HG03280 (cell line): ENCODE results near the gene INAFM2.

ENCODE experiments used
- ATAC-seq: cut with Tn5 transposase; IDR thresholded peaks from one replicate; pipeline ENCODE4 v1.9.1; 2021; ENCODE audit warnings: mild to moderate bottlenecking, moderate library complexity; ENCODE audit not compliant: unreplicated experiment

Gene INAFM2

GRCh38 chr15:40287505-40287904 is 36.0 kb upstream of the INAFM2 start:
- no peak for ATAC-seq

- no peak for ATAC-seq
Measured at GRCh38 chr15:40287968-40288367, 35.5 kb upstream of the INAFM2 start.

GRCh38 chr15:40289140-40289775 is 34.2 kb upstream of the INAFM2 start:
- ATAC-seq: no peak

- no peak for ATAC-seq
Measured at GRCh38 chr15:40290545-40290917, 33.0 kb upstream of the INAFM2 start.

- ATAC-seq: no peak
Measured at GRCh38 chr15:40290918-40291574, 32.4 kb upstream of the INAFM2 start.

GRCh38 chr15:40292246-40292645 is 31.2 kb upstream of the INAFM2 start:
- ATAC-seq: no peak

GRCh38 chr15:40293006-40293405 is 30.5 kb upstream of the INAFM2 start:
- ATAC-seq: no peak

- ATAC-seq: no peak
Measured at GRCh38 chr15:40293905-40294895, 29.3 kb upstream of the INAFM2 start.

GRCh38 chr15:40295297-40295696 is 28.2 kb upstream of the INAFM2 start:
- ATAC-seq: no peak

- ATAC-seq: no peak
Measured at GRCh38 chr15:40295877-40296560, 27.5 kb upstream of the INAFM2 start.

GRCh38 chr15:40296561-40297230 is 26.8 kb upstream of the INAFM2 start:
- ATAC-seq: no peak

GRCh38 chr15:40297356-40297755 is 26.1 kb upstream of the INAFM2 start:
- ATAC-seq: no peak

GRCh38 chr15:40298216-40298935 is 25.1 kb upstream of the INAFM2 start:
- ATAC-seq: no peak

GRCh38 chr15:40300367-40300766 is 23.1 kb upstream of the INAFM2 start:
- ATAC-seq: no peak

GRCh38 chr15:40300771-40301170 is 22.7 kb upstream of the INAFM2 start:
- no peak for ATAC-seq

GRCh38 chr15:40301467-40302179 is 21.9 kb upstream of the INAFM2 start:
- no peak for ATAC-seq

GRCh38 chr15:40302288-40302886 is 21.1 kb upstream of the INAFM2 start:
- no peak for ATAC-seq

- ATAC-seq: no peak
Measured at GRCh38 chr15:40302981-40303380, 20.5 kb upstream of the INAFM2 start.

GRCh38 chr15:40303576-40303975 is 19.9 kb upstream of the INAFM2 start:
- ATAC-seq: no peak
